ENCODE measurements around the gene RFX2.

- TF ChIP-seq FOS (IDR thresholded peaks at IDR 0.05; ENCODE audit: extremely low read depth, insufficient read length) (no peak), CBFA2T3 (IDR thresholded peaks at IDR 0.05) (no peak), EZH2 (IDR thresholded peaks at IDR 0.05; ENCODE audit: borderline replicate concordance, low read depth, low read length) (no peak)
These were observed 53.3 kb downstream of the RFX2 start for GRCh38 chr19:6056801-6057650.
